T-cell (primary cell): Measurements from ENCODE around the gene OSGIN1. TPM values are rescaled to one million over a fixed set of nuclear protein-coding genes. Genes with fewer than 3 reads are reported as not detected.
A peak's percentile ranks its signal among the peaks of the same experiment; 100 is the strongest.

Source experiments
- ATAC-seq, 4 experiments: fragments of 200-7000 bp in 3 of 4; fragments of 150-1000 bp in 1 of 4; cut with Tn5 transposase; replicated peaks in 1 of 4; 1 replicate in 3 of 4; 2 replicates in 1 of 4; pipeline ENCODE4 v1.10.0; 2021; ENCODE audit warnings: moderate library complexity in 3 of 4, mild to moderate bottlenecking in 2 of 4, moderate number of reproducible peaks in 1 of 4
- CTCF ChIA-PET, 2 donors: fragments of 300-600 bp; sonication (Branson Sonifier 250); formaldehyde crosslinking; loops; one replicate each; lab custom pipeline; 2022; ENCODE audit warnings: antibody characterized with exemption in 2 of 2; lab: Charles Lee
- POLR2A ChIA-PET, 2 donors: fragments of 300-600 bp; sonication (Branson Sonifier 250); formaldehyde crosslinking; loops; one replicate each; lab custom pipeline; 2022; ENCODE audit warnings: antibody characterized with exemption in 2 of 2; lab: Charles Lee
- DNase-seq, 35 experiments: peaks; one replicate each; pipeline versions ENCODE4 v3.0.0 to v3.0.0-alpha.2; 2013 to 2023
- H3K27ac ChIP-seq: one replicate; pipeline ENCODE4 v1.5.1; 2013; ENCODE audit warnings: low read length
- H3K27me3 ChIP-seq, 2 experiments: replicated peaks in 1 of 2; 1 replicate in 1 of 2; 2 replicates in 1 of 2; pipeline versions ENCODE4 v1.6.1 to v1.7.0; 2013; ENCODE audit warnings: low read length in 1 of 2, mixed read lengths in 1 of 2; ENCODE audit not compliant: control insufficient read depth in 2 of 2, insufficient read depth in 2 of 2; ENCODE audit errors: extremely low read depth in 1 of 2
- H3K36me3 ChIP-seq, 2 donors: 1 replicate in 1 of 2; 2 replicates in 1 of 2; pipeline versions ENCODE4 v1.6.1 to v1.7.0; 2013; ENCODE audit warnings: low read length in 1 of 2; ENCODE audit not compliant: control insufficient read depth in 2 of 2, insufficient read depth in 1 of 2; ENCODE audit errors: extremely low read depth in 1 of 2
- H3K4me1 ChIP-seq, 2 experiments: 1 replicate in 1 of 2; 2 replicates in 1 of 2; pipeline versions ENCODE4 v1.6.1 to v1.7.0; 2013; ENCODE audit warnings: low read length in 2 of 2, mixed read lengths in 1 of 2; ENCODE audit not compliant: insufficient read depth in 2 of 2, control insufficient read depth in 1 of 2; ENCODE audit errors: extremely low read depth in 1 of 2
- H3K4me3 ChIP-seq, 2 donors: 1 replicate in 1 of 2; 2 replicates in 1 of 2; pipeline versions ENCODE4 v1.5.1 to v1.7.0; 2013; ENCODE audit warnings: mild to moderate bottlenecking in 2 of 2, low read length in 1 of 2, moderate library complexity in 1 of 2; ENCODE audit not compliant: control insufficient read depth in 1 of 2; ENCODE audit errors: extremely low read depth in 1 of 2
- H3K9me3 ChIP-seq: 2 replicates; pipeline ENCODE4 v1.7.0; 2013
- H3K27ac Mint-ChIP-seq, 2 donors: one replicate each; pipeline ENCODE4 v1.8.0; 2020 to 2021; ENCODE audit warnings: mild to moderate bottlenecking in 2 of 2, mixed read lengths in 2 of 2
- H3K27me3 Mint-ChIP-seq, 2 donors: one replicate each; pipeline ENCODE4 v1.8.0; 2021 to 2022; ENCODE audit warnings: mixed read lengths in 2 of 2
- H3K36me3 Mint-ChIP-seq: one replicate; pipeline ENCODE4 v1.8.0; 2021; ENCODE audit warnings: mixed read lengths
- H3K4me1 Mint-ChIP-seq, 3 donors: one replicate each; pipeline ENCODE4 v1.8.0; 2020 to 2022; ENCODE audit warnings: mixed read lengths in 3 of 3, mild to moderate bottlenecking in 1 of 3
- H3K4me3 Mint-ChIP-seq, 3 donors: one replicate each; pipeline ENCODE4 v1.8.0; 2020 to 2022; ENCODE audit warnings: mild to moderate bottlenecking in 3 of 3, mixed read lengths in 3 of 3, moderate library complexity in 3 of 3
- H3K9me3 Mint-ChIP-seq, 3 donors: one replicate each; pipeline ENCODE4 v1.8.0; 2020 to 2022; ENCODE audit warnings: mixed read lengths in 3 of 3
- WGBS: methylation state at CpG from one replicate; pipeline ENCODE4 v1.1.5; 2013; ENCODE audit warnings: missing lambda C conversion rate; ENCODE audit not compliant: insufficient coverage; 5-methylcytosine and 5-hydroxymethylcytosine counted together
- total RNA-seq, 35 experiments: library from RNA in 6 of 35; stranded (reverse) in 6 of 35; fragments of 120-200 nt in 1 of 35; gene quantifications; one replicate each; pipeline versions ENCODE4 v1.2.1 to v1.2.4 and lab custom pipeline; 2013 to 2026

The OSGIN1 gene
- total RNA-seq, 5 donors from 2014 or later (not counting 1 experiment from before 2014, with no cell fraction given) = 0.41 to 2.8 (median 1.1) TPM

DNA sequence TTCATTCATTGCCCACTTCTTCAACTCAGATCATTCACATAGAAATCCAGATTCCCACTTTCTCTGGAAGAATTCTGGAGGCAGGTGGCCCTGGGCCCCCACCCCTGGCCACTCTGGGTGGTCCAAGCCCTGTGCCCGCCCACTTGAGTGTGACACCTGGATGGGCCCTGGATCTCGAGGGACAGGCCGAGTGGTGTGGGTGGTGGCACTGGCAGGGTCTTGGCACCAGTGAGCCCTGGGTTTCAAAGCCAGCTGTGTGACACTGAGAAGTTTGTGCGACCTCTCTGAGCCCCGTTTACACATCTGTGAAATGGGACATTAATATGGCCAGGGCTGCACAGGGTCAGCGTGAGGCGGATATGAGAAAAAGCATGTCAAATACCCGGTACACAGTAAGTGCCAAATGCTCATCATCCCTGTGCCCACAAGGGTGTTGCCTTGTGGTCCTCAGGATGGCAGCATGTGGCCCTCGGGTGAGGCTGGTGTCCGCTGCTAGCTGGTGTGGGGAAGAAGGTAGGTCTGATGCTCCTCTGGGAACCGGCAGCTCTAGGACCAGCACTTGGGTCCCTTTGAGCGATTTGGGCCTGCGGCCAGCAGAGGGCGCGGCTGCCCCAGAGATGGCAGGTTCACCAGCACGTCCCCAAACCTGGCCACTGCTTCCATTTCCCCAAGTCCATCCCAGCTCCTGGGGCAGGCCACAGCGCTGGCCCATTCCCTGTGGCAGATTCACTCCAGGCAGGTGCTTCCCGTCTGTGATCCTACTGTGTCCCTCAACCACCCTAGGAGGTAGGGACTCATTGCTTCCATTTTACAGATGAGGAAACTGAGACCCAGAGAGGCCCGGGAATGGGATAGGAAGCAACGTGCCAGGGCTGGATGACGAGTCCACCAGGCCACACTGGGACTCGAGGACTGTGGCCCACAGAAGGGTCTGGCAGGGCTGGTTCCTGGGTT lies 3.6 kb downstream of the OSGIN1 start:
- ChIA-PET CTCF (interaction anchor here (1.3 to 1.6 kb wide), 2 partner anchors 109 kb away, joined by 4 read pairs; no protein-coding TSS in a partner anchor), POLR2A (no interaction called here)
- H3K9me3 ChIP-seq = no peaks in the 10 kb centered on the region
- ATAC-seq (peak; percentile 52 to 64 (median 58)), DNase-seq (peak; percentile 22 to 74 (median 53))
- peaks cover 2 to 50% of the 10 kb centered on the region in 2 experiments for H3K27me3 ChIP-seq
- Mint-ChIP-seq H3K27ac (no peak overlapping the region), H3K27me3 (peaks cover 8 to 23% of the 10 kb centered on the region in 2 donors), H3K4me3 (no peak overlapping the region), H3K9me3 (no peaks in the 10 kb centered on the region), H3K36me3 (no peaks in the 10 kb centered on the region), H3K4me1 (peaks cover 4 to 9% (median 8%) of the 10 kb centered on the region in 3 donors)
- 42% methylated on average over 22 of the region's 22 CpGs for WGBS
- no peak overlapping the region for H3K27ac ChIP-seq
- H3K4me3 ChIP-seq = no peak overlapping the region
- H3K36me3 ChIP-seq = no peaks in the 10 kb centered on the region
- peaks cover 0 to 19% of the 10 kb centered on the region in 2 experiments for H3K4me1 ChIP-seq

DNA sequence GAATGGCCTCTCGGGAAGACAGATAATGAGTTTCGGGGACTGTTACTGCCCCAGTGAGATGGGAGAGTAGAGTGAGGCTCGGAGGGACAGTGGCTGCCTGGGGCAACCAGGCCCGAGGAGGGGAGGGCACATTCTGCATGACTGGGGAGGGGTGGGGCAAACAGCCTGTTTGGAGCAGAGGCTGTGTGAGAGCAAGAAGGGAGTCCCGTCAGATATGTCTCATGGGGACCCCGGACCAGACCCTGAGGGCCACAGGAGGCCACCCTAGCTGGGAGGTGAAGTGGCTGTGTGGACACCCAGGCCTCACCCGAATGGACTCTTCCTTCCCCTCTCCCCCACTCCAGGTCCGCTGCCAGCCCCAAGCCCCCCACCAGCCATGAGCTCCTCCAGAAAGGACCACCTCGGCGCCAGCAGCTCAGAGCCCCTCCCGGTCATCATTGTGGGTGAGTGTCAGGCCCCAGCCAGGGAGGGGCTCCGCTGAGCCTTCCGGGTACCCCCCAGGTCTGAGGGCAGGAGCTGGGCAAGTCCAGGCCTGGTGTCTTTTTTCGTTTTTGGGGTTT lies 4.3 kb downstream of the OSGIN1 start:
- ATAC-seq (no peak), DNase-seq (no peak)
- Histone ChIP-seq H3K27ac (no peak overlapping the region), H3K36me3 (no peaks in the 10 kb centered on the region), H3K27me3 (peaks cover 2 to 48% of the 10 kb centered on the region in 2 experiments), H3K9me3 (no peaks in the 10 kb centered on the region), H3K4me1 (peaks cover 0 to 19% of the 10 kb centered on the region in 2 experiments), H3K4me3 (no peak overlapping the region)
- H3K36me3 Mint-ChIP-seq = no peaks in the 10 kb centered on the region
- H3K27me3 Mint-ChIP-seq = peaks cover 8 to 22% of the 10 kb centered on the region in 2 donors
- CTCF ChIA-PET = interaction anchor here (0.6 to 0.8 kb wide), 4 partner anchors 12 to 120 kb away, joined by 3 to 8 read pairs (median 6); no protein-coding TSS in a partner anchor
- H3K9me3 Mint-ChIP-seq = no peaks in the 10 kb centered on the region
- no peak overlapping the region for H3K4me3 Mint-ChIP-seq
- H3K4me1 Mint-ChIP-seq = peaks cover 4 to 9% (median 8%) of the 10 kb centered on the region in 3 donors
- no peak overlapping the region for H3K27ac Mint-ChIP-seq
- POLR2A ChIA-PET = no interaction called here
- WGBS = 91% methylated on average over 7 of the region's 14 CpGs

DNA sequence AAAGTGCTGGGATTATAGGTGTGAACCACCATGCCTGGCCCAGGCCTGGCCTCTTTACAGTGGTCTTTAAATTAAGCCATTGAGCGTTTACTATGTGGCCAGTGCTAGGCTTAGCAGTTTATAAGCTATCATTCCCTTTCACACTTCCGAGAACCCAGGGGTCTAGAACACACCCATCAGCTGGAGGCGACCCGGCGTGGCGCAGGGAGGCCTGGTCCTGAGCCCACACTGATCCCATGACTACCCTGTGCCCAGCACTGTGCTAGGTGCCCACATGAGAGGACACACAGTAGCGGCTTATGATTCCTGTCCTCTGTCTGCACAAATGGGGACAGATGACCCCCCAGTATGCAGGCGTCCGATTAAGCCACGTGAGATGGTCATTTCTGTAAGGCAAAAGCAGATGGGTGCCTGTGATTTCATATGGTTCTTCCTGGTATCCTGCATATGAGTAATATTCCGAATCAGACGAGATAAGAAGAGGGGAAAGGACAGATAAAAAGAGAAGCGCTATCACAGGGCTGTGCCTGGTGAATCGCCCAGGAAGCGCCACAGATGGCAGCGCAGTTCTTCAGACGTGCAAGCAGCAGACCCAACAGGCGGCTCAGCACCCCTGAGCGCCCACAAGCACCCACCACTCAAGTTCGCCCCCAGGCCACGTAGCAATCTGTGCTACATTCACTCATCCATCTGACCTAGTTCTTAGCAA lies 5.3 kb downstream of the OSGIN1 start:
- POLR2A ChIA-PET = no interaction called here
- Mint-ChIP-seq H3K27me3 (peaks cover 8 to 22% of the 10 kb centered on the region in 2 donors), H3K9me3 (no peaks in the 10 kb centered on the region), H3K4me3 (no peak overlapping the region), H3K4me1 (peaks cover 4 to 8% (median 7%) of the 10 kb centered on the region in 3 donors), H3K36me3 (no peaks in the 10 kb centered on the region), H3K27ac (no peak overlapping the region)
- peaks cover 0 to 12% of the 10 kb centered on the region in 2 experiments for H3K4me1 ChIP-seq
- CTCF ChIA-PET = interaction anchor here (0.6 to 0.8 kb wide), 4 partner anchors 11 to 119 kb away, joined by 3 to 8 read pairs (median 6); no protein-coding TSS in a partner anchor
- H3K4me3 ChIP-seq = no peak overlapping the region
- no peaks in the 10 kb centered on the region for H3K9me3 ChIP-seq
- H3K36me3 ChIP-seq = no peaks in the 10 kb centered on the region
- DNase-seq (no peak), ATAC-seq (no peak)
- WGBS = 80% methylated on average over 19 of the region's 21 CpGs
- no peak overlapping the region for H3K27ac ChIP-seq
- H3K27me3 ChIP-seq = peaks cover 2 to 39% of the 10 kb centered on the region in 2 experiments

DNA sequence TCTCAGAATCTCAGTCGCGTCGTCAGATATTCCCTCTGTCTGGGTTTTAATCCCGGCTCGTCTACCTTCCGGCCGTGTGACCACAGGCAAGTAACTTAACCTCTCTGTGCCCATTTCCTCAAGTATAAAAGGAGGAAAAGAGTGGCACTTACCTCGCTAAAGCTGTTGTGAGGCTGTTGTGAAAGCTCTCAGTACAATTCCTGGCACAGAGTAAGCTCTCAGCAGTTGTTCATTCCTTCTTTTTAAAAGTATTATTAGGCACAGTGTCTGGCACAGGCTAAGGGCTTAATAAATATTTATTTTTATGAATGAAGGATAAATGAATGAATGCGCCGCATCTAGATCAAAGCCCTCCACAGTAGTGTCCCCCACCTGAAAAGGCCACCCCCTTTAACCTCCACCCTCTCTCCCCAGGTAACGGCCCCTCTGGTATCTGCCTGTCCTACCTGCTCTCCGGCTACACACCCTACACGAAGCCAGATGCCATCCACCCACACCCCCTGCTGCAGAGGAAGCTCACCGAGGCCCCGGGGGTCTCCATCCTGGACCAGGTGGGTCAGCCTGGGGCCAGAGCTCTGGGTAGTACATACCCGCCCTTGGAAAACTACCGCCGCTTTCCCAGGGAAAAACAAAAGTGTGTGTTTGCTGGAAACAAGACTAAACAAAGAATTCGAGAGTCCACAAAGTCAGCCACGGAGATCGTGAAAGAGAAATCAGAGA lies 6.0 kb downstream of the OSGIN1 start:
- no peak for ATAC-seq
- ChIA-PET CTCF (no interaction called here), POLR2A (no interaction called here)
- H3K27me3 ChIP-seq = peaks cover 2 to 32% of the 10 kb centered on the region in 2 experiments
- no peak overlapping the region for H3K4me3 Mint-ChIP-seq
- H3K4me1 Mint-ChIP-seq = peaks cover 2 to 7% (median 5%) of the 10 kb centered on the region in 3 donors
- H3K27ac Mint-ChIP-seq = no peak overlapping the region
- WGBS = 82% methylated on average over 13 of the region's 21 CpGs
- H3K9me3 ChIP-seq = no peaks in the 10 kb centered on the region
- no peak overlapping the region for H3K27ac ChIP-seq
- DNase-seq = no peak
- H3K9me3 Mint-ChIP-seq = no peaks in the 10 kb centered on the region
- H3K4me3 ChIP-seq = no peak overlapping the region
- peaks cover 8 to 17% of the 10 kb centered on the region in 2 donors for H3K27me3 Mint-ChIP-seq
- no peaks in the 10 kb centered on the region for H3K36me3 ChIP-seq
- no peaks in the 10 kb centered on the region for H3K36me3 Mint-ChIP-seq
- peaks cover 0 to 5% of the 10 kb centered on the region in 2 experiments for H3K4me1 ChIP-seq

DNA sequence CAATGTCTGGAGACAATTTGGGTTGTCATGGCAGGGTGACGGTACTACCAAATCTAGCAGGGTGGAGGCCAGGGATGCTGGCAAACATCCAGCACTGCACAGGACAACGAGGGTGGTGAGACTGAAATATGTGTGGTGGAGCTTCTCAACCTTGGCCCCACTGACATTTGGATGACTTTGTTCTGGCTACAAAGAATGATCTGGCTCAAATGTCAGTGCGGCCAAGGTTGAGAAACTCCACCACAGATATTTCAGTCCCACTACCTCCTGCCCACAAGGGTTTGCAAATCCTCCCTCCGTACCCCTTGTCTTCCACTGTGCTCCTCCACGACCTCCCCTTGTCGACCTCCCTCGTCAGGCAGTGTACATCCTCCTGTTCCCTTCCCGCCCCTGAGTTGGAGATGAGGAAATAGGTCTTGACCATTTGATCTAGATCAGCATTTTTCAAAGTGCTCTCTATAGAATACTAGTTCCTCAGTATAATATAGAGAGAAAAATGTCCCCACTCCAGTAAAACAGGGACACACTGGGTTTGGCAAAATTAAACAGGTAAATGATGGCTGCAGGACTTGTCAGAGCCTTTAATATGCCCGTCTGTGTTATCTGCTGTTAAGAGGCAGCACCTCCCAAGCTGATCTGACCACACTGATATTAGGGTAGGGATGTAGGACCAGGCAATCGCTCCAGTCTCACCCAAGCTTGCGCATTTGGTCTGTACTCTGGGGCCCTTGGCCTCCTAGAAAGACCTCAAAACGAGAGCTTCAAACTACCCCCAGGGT lies 6.8 kb downstream of the OSGIN1 start:
- H3K36me3 Mint-ChIP-seq = no peaks in the 10 kb centered on the region
- ChIA-PET POLR2A (no interaction called here), CTCF (interaction anchor here in 1 of 2 donors (1.1 kb wide), 1 partner anchor 227 kb away, joined by 3 read pairs; the partner anchor contains the start of gene TAF1C)
- H3K36me3 ChIP-seq = no peaks in the 10 kb centered on the region
- no peak overlapping the region for H3K4me3 ChIP-seq
- H3K27ac Mint-ChIP-seq = no peak overlapping the region
- H3K4me1 Mint-ChIP-seq = no peaks in the 10 kb centered on the region
- H3K27ac ChIP-seq = no peak overlapping the region
- 74% methylated on average over 5 of the region's 12 CpGs for WGBS
- H3K4me3 Mint-ChIP-seq = no peak overlapping the region
- peaks cover 0 to 24% of the 10 kb centered on the region in 2 experiments for H3K27me3 ChIP-seq
- no peaks in the 10 kb centered on the region for H3K9me3 Mint-ChIP-seq
- H3K27me3 Mint-ChIP-seq = peaks cover 2 to 8% of the 10 kb centered on the region in 2 donors
- peaks cover 0 to 5% of the 10 kb centered on the region in 2 experiments for H3K4me1 ChIP-seq
- DNase-seq (no peak), ATAC-seq (no peak)
- no peaks in the 10 kb centered on the region for H3K9me3 ChIP-seq
